IMR-90 (cell line): Measurements from ENCODE around the gene GRB10. TPM values are rescaled to one million over a fixed set of nuclear protein-coding genes. Genes with fewer than 3 reads are reported as not detected.

Source experiments
- ATAC-seq: fragments of 200-7000 bp; cut with Tn5 transposase; 2 replicates; pipeline ENCODE4 v1.9.1; 2020; ENCODE audit warnings: low read depth, mild to moderate bottlenecking, moderate library complexity
- BruUV-seq: library from RNA; stranded (reverse); fragments of 400-500 nt; replicated peaks from 2 replicates; lab custom pipeline; 2021; lab: Mats Ljungman, UMichigan
- CTCF ChIA-PET: fragments of 300-600 bp; formaldehyde crosslinking; extraction: SDS; loops from one replicate; lab custom pipeline; 2021; ENCODE audit warnings: antibody characterized with exemption; lab: Yijun Ruan, JAX
- POLR2A ChIA-PET: fragments of 300-600 bp; sonication (Branson Sonifier 250); formaldehyde crosslinking; loops from one replicate; lab custom pipeline; 2022; ENCODE audit warnings: antibody characterized with exemption; ENCODE audit not compliant: unreplicated experiment; lab: Charles Lee
- DNase-seq: peaks from one replicate; pipeline ENCODE4 v3.0.0; 2013
- H2AFZ ChIP-seq: replicated peaks from 2 replicates; pipeline ENCODE3; 2013; ENCODE audit warnings: low read length, mild to moderate bottlenecking; ENCODE audit not compliant: poor library complexity
- H2AK5ac ChIP-seq: 2 replicates; pipeline ENCODE4 v1.6.1; 2013; ENCODE audit warnings: low read depth, low read length, inconsistent platforms
- H2AK9ac ChIP-seq: replicated peaks from 2 replicates; pipeline ENCODE3; 2013; ENCODE audit warnings: mild to moderate bottlenecking, low read depth, low read length, moderate library complexity; ENCODE audit not compliant: poor library complexity
- H2BK120ac ChIP-seq: 2 replicates; pipeline ENCODE4 v1.6.1; 2013; ENCODE audit warnings: low read depth, low read length, inconsistent platforms
- H2BK15ac ChIP-seq: 3 replicates; pipeline ENCODE4 v1.6.1; 2013; ENCODE audit warnings: low read depth, low read length, inconsistent platforms
- H2BK20ac ChIP-seq: 2 replicates; pipeline ENCODE4 v1.6.1; 2013; ENCODE audit warnings: low read depth, mild to moderate bottlenecking, inconsistent platforms, low read length, moderate library complexity
- H2BK5ac ChIP-seq: 2 replicates; pipeline ENCODE4 v1.6.1; 2013; ENCODE audit warnings: mild to moderate bottlenecking, low read depth, low read length, inconsistent platforms; ENCODE audit not compliant: poor library complexity, severe bottlenecking
- H3K14ac ChIP-seq: replicated peaks from 2 replicates; pipeline ENCODE4 v1.6.1; 2013; ENCODE audit warnings: low read depth, low read length, inconsistent platforms
- H3K18ac ChIP-seq: 2 replicates; pipeline ENCODE4 v1.6.1; 2013; ENCODE audit warnings: low read depth, low read length, control low read depth
- H3K23ac ChIP-seq: 2 replicates; pipeline ENCODE4 v1.6.1; 2013; ENCODE audit warnings: low read depth, low read length, inconsistent platforms
- H3K27ac ChIP-seq: 2 replicates; pipeline ENCODE4 v1.5.1; 2013; ENCODE audit warnings: mild to moderate bottlenecking, control low read depth, low read length; ENCODE audit not compliant: insufficient read depth
- H3K27me3 ChIP-seq: 2 replicates; pipeline ENCODE4 v1.6.1; 2013; ENCODE audit warnings: low read length; ENCODE audit not compliant: control insufficient read depth, insufficient read depth
- H3K36me3 ChIP-seq: 2 replicates; pipeline ENCODE4 v1.6.1; 2013; ENCODE audit warnings: low read length, mixed read lengths; ENCODE audit not compliant: control insufficient read depth, insufficient read depth
- H3K4ac ChIP-seq: 2 replicates; pipeline ENCODE4 v1.6.1; 2013; ENCODE audit warnings: low read depth, low read length, inconsistent platforms
- H3K4me1 ChIP-seq: 2 replicates; pipeline ENCODE4 v1.6.1; 2013; ENCODE audit warnings: low read length, mixed read lengths; ENCODE audit not compliant: control insufficient read depth, insufficient read depth
- H3K4me2 ChIP-seq: 2 replicates; pipeline ENCODE4 v1.6.1; 2013; ENCODE audit warnings: low read depth, mild to moderate bottlenecking, control low read depth, low read length, moderate library complexity
- H3K4me3 ChIP-seq: 2 replicates; pipeline ENCODE4 v1.5.1; 2013; ENCODE audit warnings: low read depth, mild to moderate bottlenecking, control low read depth, low read length, moderate library complexity; ENCODE audit not compliant: insufficient read depth
- H3K56ac ChIP-seq: 2 replicates; pipeline ENCODE4 v1.6.1; 2013; ENCODE audit warnings: low read length, inconsistent platforms; ENCODE audit not compliant: insufficient read depth; ENCODE audit errors: extremely low read depth
- H3K79me1 ChIP-seq, 2 experiments: 2 replicates each; pipeline ENCODE4 v1.6.1; 2013; ENCODE audit warnings: low read length in 2 of 2, inconsistent platforms in 1 of 2, low read depth in 1 of 2
- H3K9ac ChIP-seq: 2 replicates; pipeline ENCODE4 v1.6.1; 2013; ENCODE audit warnings: low read depth, low read length, control low read depth
- H3K9me1 ChIP-seq: 2 replicates; pipeline ENCODE4 v1.6.1; 2013; ENCODE audit warnings: low read length, inconsistent platforms; ENCODE audit not compliant: insufficient read depth
- H3K9me3 ChIP-seq: 2 replicates; pipeline ENCODE4 v1.6.1; 2013; ENCODE audit warnings: low read length; ENCODE audit not compliant: control insufficient read depth, insufficient read depth
- H4K20me1 ChIP-seq: 2 replicates; pipeline ENCODE4 v1.6.1; 2013; ENCODE audit warnings: low read length, inconsistent platforms; ENCODE audit not compliant: insufficient read depth
- H4K5ac ChIP-seq: 2 replicates; pipeline ENCODE4 v1.6.1; 2013; ENCODE audit warnings: mild to moderate bottlenecking, low read depth, low read length, control low read depth
- H4K8ac ChIP-seq, 2 experiments: 2 replicates each; pipeline ENCODE4 v1.6.1; 2013; ENCODE audit warnings: low read depth in 2 of 2, low read length in 2 of 2, control low read depth in 1 of 2, inconsistent platforms in 1 of 2
- H4K91ac ChIP-seq: 2 replicates; pipeline ENCODE4 v1.6.1; 2013; ENCODE audit warnings: low read depth, low read length, inconsistent platforms; ENCODE audit not compliant: insufficient read depth
- BHLHE40 ChIP-seq: fragments of 150-350 bp; IDR thresholded peaks from 2 replicates; pipeline ENCODE4 v1.6.1; 2016; ENCODE audit warnings: mild to moderate bottlenecking, low read depth, low read length
- CEBPB ChIP-seq: IDR thresholded peaks from 2 replicates; pipeline ENCODE4 v1.6.1; 2012; ENCODE audit warnings: low read depth, low read length, improper control_type of control experiment
- CHD1 ChIP-seq: IDR thresholded peaks from 2 replicates; pipeline ENCODE4 v1.6.1; 2012; ENCODE audit warnings: low read depth, low read length, improper control_type of control experiment
- FOS ChIP-seq: fragments of 150-350 bp; IDR thresholded peaks from 2 replicates; pipeline ENCODE4 v1.6.1; 2016; ENCODE audit warnings: low read depth, low read length
- MAFK ChIP-seq: IDR thresholded peaks from 2 replicates; pipeline ENCODE4 v1.6.1; 2012; ENCODE audit warnings: low read depth, low read length, improper control_type of control experiment
- MAZ ChIP-seq: IDR thresholded peaks from 2 replicates; pipeline ENCODE4 v1.6.1; 2012; ENCODE audit warnings: low read depth, mild to moderate bottlenecking, low read length, improper control_type of control experiment, moderate library complexity, borderline replicate concordance
- NFE2L2 ChIP-seq: fragments of 150-350 bp; IDR thresholded peaks from 2 replicates; pipeline ENCODE4 v1.6.1; 2016; ENCODE audit warnings: low read depth, mild to moderate bottlenecking, low read length
- RAD21 ChIP-seq: IDR thresholded peaks from 2 replicates; pipeline ENCODE4 v1.6.1; 2012; ENCODE audit warnings: low read length, improper control_type of control experiment
- RFX5 ChIP-seq: IDR thresholded peaks from 2 replicates; pipeline ENCODE4 v1.8.0; 2012; ENCODE audit warnings: low read depth, mild to moderate bottlenecking, low read length, moderate library complexity
- SMC3 ChIP-seq: fragments of 150-350 bp; IDR thresholded peaks from 2 replicates; pipeline ENCODE4 v1.6.1; 2016; ENCODE audit warnings: low read depth, mild to moderate bottlenecking, antibody characterized with exemption, low read length, moderate library complexity
- USF2 ChIP-seq: fragments of 150-350 bp; IDR thresholded peaks from 2 replicates; pipeline ENCODE4 v1.6.1; 2017; ENCODE audit warnings: mild to moderate bottlenecking, antibody characterized with exemption, low read length, low read depth
- WGBS, 2 experiments: methylation state at CpG; one replicate each; pipeline versions ENCODE4 v1.1.5 to v1.1.7; 2013; ENCODE audit warnings: missing lambda C conversion rate in 2 of 2; ENCODE audit not compliant: insufficient read length in 1 of 2; ENCODE audit errors: extremely low coverage in 2 of 2; 5-methylcytosine and 5-hydroxymethylcytosine counted together
- dilution Hi-C: fragments of 300-500 bp; cut with HindIII; formaldehyde crosslinking; loops from one replicate; pipeline ENCODE4 v1.14.3; 2018; ENCODE audit warnings: low sequenced_read_pairs; ENCODE audit not compliant: unreplicated experiment
- in situ Hi-C: fragments of 300-500 bp; cut with MboI; formaldehyde crosslinking; loops from 3 replicates; pipeline ENCODE4 v1.14.3; 2019; ENCODE audit warnings: low sequenced_read_pairs, inconsistent platforms, mixed read lengths
- intact Hi-C: fragments of 100-400 bp; cut with micrococcal nuclease; formaldehyde crosslinking; loops from 2 replicates; pipeline ENCODE4 v1.10.0; 2022
- polyA plus RNA-seq, 3 experiments: library from polyadenylated mRNA; depleted of rRNA; stranded (reverse); fragments of >200 nt; gene quantifications; 2 replicates each; pipeline ENCODE4 v1.2.3, GENCODE V29; 2012; ENCODE audit warnings: low replicate concordance in 1 of 3
- total RNA-seq: library from RNA; depleted of rRNA; stranded (reverse); fragments of >200 nt; gene quantifications from 2 replicates; pipeline ENCODE4 v1.2.3, GENCODE V29; 2012
- TF ChIP-seq, protein P1 (sequence below): fragments of 150-350 bp; IDR thresholded peaks from 2 replicates; pipeline ENCODE4 v1.6.1; 2016; ENCODE audit warnings: low read depth, mild to moderate bottlenecking, low read length, moderate library complexity, borderline replicate concordance

Gene GRB10
- total and polyA plus RNA-seq, 2 of the 4 experiments (the other 2 are of a cell fraction): 6.3 to 15.1 TPM

- no peak for TF ChIP-seq SMC3
- TF ChIP-seq RAD21: no peak
- TF ChIP-seq CHD1: no peak
- TF ChIP-seq FOS: no peak
- TF ChIP-seq NFE2L2: no peak
- no peak for TF ChIP-seq MAFK
- TF ChIP-seq RFX5: no peak
- TF ChIP-seq BHLHE40: no peak
- TF ChIP-seq USF2: no peak
- TF ChIP-seq, protein P1, sequence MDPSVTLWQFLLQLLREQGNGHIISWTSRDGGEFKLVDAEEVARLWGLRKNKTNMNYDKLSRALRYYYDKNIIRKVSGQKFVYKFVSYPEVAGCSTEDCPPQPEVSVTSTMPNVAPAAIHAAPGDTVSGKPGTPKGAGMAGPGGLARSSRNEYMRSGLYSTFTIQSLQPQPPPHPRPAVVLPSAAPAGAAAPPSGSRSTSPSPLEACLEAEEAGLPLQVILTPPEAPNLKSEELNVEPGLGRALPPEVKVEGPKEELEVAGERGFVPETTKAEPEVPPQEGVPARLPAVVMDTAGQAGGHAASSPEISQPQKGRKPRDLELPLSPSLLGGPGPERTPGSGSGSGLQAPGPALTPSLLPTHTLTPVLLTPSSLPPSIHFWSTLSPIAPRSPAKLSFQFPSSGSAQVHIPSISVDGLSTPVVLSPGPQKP: no peak
- no peak for TF ChIP-seq CEBPB
- TF ChIP-seq MAZ: no peak
- Histone ChIP-seq H3K36me3 (peaks cover 17% of the 10 kb centered on the region), H3K23ac (no peak overlapping the region), H3K56ac (no peak overlapping the region), H2BK5ac (no peak overlapping the region), H3K9me1 (peaks cover 2% of the 10 kb centered on the region; the same call in 1 of the 2 replicates), H3K18ac (no peak overlapping the region), H3K79me1 (no peaks in the 10 kb centered on the region), H2BK15ac (no peak overlapping the region), H3K4me2 (no peak overlapping the region), H4K91ac (no peak overlapping the region), H2BK120ac (no peak overlapping the region), H3K4me1 (no peaks in the 10 kb centered on the region), H2AK5ac (no peak overlapping the region), H4K8ac (no peak overlapping the region), H3K27me3 (no peaks in the 10 kb centered on the region), H2AFZ (no peak overlapping the region), H2AK9ac (no peak overlapping the region), H4K5ac (no peak overlapping the region), H3K14ac (no peak overlapping the region), H4K20me1 (no peaks in the 10 kb centered on the region; the same call in 1 of the 2 replicates), H3K27ac (no peak overlapping the region), H3K4ac (no peak overlapping the region), H2BK20ac (no peak overlapping the region), H3K9me3 (no peaks in the 10 kb centered on the region), H3K9ac (no peak overlapping the region), H3K4me3 (no peak overlapping the region)
- ChIA-PET POLR2A (no interaction called here), CTCF (no interaction called here)
- BruUV-seq: no TSS peak
- ATAC-seq: no peak
- 73% methylated on average over 4 of the region's 21 CpGs; no CpG with 5 or more reads in 1 of the 2 experiments for WGBS, 2 experiments
- dilution Hi-C loops: no loop called here
- intact Hi-C loops: no loop called here
- no peak for DNase-seq
- in situ Hi-C loops: no loop called here
These were observed 190.9 kb downstream of the GRB10 start for GRCh38 chr7:50591480-50592438.
